ENCODE results near the gene STARD9. TPM values are rescaled to one million over a fixed set of nuclear protein-coding genes. Genes with fewer than 3 reads are reported as not detected.
"Not testable (repeated sequence)": the region's sequence is repeated elsewhere in the genome, so short reads cannot be mapped to it uniquely, and the experiment has no call there.

STARD9 gene
- total and polyA plus RNA-seq, 3 experiments from 2014 or later = 1.3 to 7.6 (median 6.5) TPM

DNA sequence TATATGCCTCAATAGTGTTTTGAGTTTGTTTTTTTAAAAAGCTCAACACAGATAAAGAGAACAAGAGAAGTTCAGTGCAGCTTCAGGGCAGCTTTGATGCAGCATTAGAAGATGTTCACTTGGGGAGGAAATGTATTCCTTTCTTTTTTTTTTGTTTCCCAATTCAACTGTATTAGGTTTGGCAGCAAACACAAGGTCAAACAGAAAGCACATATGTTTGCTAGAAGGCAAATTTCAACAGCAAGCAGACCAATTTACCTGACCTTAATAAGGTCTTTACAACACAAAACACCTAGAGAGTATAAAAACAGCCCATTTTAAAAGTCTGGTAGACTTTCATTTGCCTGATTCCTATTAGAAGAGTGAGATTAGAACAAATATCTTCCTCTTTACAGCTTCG, 168.8 kb downstream of the STARD9 start:
- ChIA-PET POLR2A (no interaction called here), CTCF (no interaction called here)
- H3K27me3 ChIP-seq (ENCODE audit: insufficient read depth, low read length, poor library complexity, severe bottlenecking) = no peaks in the 10 kb centered on the region
- Mint-ChIP-seq H3K27me3 (no peaks in the 10 kb centered on the region), H3K27ac (no peak overlapping the region), H3K9me3 (no peaks in the 10 kb centered on the region), H3K4me1 (no peaks in the 10 kb centered on the region), H3K4me3 (no peak overlapping the region), H3K36me3 (peaks cover 5 to 29% (median 10%) of the 10 kb centered on the region in 3 donors)
- H3K36me3 ChIP-seq (ENCODE audit: insufficient read depth, low read length) = no peaks in the 10 kb centered on the region
- no peak overlapping the region for H3K4me3 ChIP-seq (ENCODE audit: low read length)
- H3K4me1 ChIP-seq (ENCODE audit: insufficient read depth, low read length) = no peaks in the 10 kb centered on the region
- no peak overlapping the region for H3K27ac ChIP-seq (ENCODE audit: low read depth, low read length)
- DNase-seq = no peak
- H3K9me3 ChIP-seq (ENCODE audit: low read length) = no peaks in the 10 kb centered on the region

- CTCF ChIA-PET = no interaction called here
- POLR2A ChIA-PET = no interaction called here
- no peak for DNase-seq
Measured at GRCh38 chr15:42749266-42749665, 173.9 kb downstream of the STARD9 start.

GRCh38 chr15:42750306-42750705, 174.9 kb downstream of the STARD9 start:
- Histone ChIP-seq H3K27ac (ENCODE audit: low read depth, low read length) (no peak overlapping the region), H3K4me3 (ENCODE audit: low read length) (no peak overlapping the region), H3K36me3 (ENCODE audit: insufficient read depth, low read length) (peaks cover 10% of the 10 kb centered on the region), H3K4me1 (ENCODE audit: insufficient read depth, low read length) (no peaks in the 10 kb centered on the region), H3K9me3 (ENCODE audit: low read length) (peaks cover 5% of the 10 kb centered on the region), H3K27me3 (ENCODE audit: insufficient read depth, low read length, poor library complexity, severe bottlenecking) (no peaks in the 10 kb centered on the region)
- Mint-ChIP-seq H3K4me3 (no peak overlapping the region), H3K4me1 (no peaks in the 10 kb centered on the region), H3K27me3 (no peaks in the 10 kb centered on the region), H3K27ac (no peak overlapping the region), H3K36me3 (peaks cover 33 to 60% (median 46%) of the 10 kb centered on the region in 3 donors), H3K9me3 (peaks cover 3 to 12% (median 6%) of the 10 kb centered on the region in 5 donors)
- DNase-seq = no peak
- CTCF ChIA-PET = no interaction called here
- POLR2A ChIA-PET = no interaction called here

More at GRCh38 chr15:42749266-42749665, 173.9 kb downstream of the STARD9 start:
- peaks cover 3 to 12% (median 6%) of the 10 kb centered on the region in 5 donors for H3K9me3 Mint-ChIP-seq
- no peak overlapping the region for H3K4me3 Mint-ChIP-seq
- no peaks in the 10 kb centered on the region for H3K4me1 ChIP-seq (ENCODE audit: insufficient read depth, low read length)
- no peak overlapping the region for H3K27ac Mint-ChIP-seq
- H3K27ac ChIP-seq (ENCODE audit: low read depth, low read length) = no peak overlapping the region
- H3K27me3 ChIP-seq (ENCODE audit: insufficient read depth, low read length, poor library complexity, severe bottlenecking) = no peaks in the 10 kb centered on the region
- H3K36me3 ChIP-seq (ENCODE audit: insufficient read depth, low read length) = peaks cover 10% of the 10 kb centered on the region
- no peaks in the 10 kb centered on the region for H3K4me1 Mint-ChIP-seq
- H3K9me3 ChIP-seq (ENCODE audit: low read length) = peaks cover 5% of the 10 kb centered on the region
- H3K36me3 Mint-ChIP-seq = peaks cover 35 to 63% (median 46%) of the 10 kb centered on the region in 3 donors
- no peaks in the 10 kb centered on the region for H3K27me3 Mint-ChIP-seq
- no peak overlapping the region for H3K4me3 ChIP-seq (ENCODE audit: low read length)

GRCh38 chr15:42759093-42759492, 183.7 kb downstream of the STARD9 start:
- Mint-ChIP-seq H3K27me3 (no peaks in the 10 kb centered on the region), H3K27ac (no peak overlapping the region), H3K36me3 (peaks cover 17 to 37% (median 35%) of the 10 kb centered on the region in 3 donors), H3K4me1 (peaks cover 0 to 9% (median 4%) of the 10 kb centered on the region in 3 donors), H3K4me3 (no peak overlapping the region), H3K9me3 (peaks cover 18 to 33% (median 31%) of the 10 kb centered on the region in 5 donors)
- no peak overlapping the region for H3K27ac ChIP-seq (ENCODE audit: low read depth, low read length)
- H3K36me3 ChIP-seq (ENCODE audit: insufficient read depth, low read length) = no peaks in the 10 kb centered on the region
- H3K27me3 ChIP-seq (ENCODE audit: insufficient read depth, low read length, poor library complexity, severe bottlenecking) = no peaks in the 10 kb centered on the region
- H3K4me3 ChIP-seq (ENCODE audit: low read length) = no peak overlapping the region
- DNase-seq = no peak
- ChIA-PET CTCF (no interaction called here), POLR2A (no interaction called here)
- no peaks in the 10 kb centered on the region for H3K4me1 ChIP-seq (ENCODE audit: insufficient read depth, low read length)
- H3K9me3 ChIP-seq (ENCODE audit: low read length) = peaks cover 10% of the 10 kb centered on the region

DNA sequence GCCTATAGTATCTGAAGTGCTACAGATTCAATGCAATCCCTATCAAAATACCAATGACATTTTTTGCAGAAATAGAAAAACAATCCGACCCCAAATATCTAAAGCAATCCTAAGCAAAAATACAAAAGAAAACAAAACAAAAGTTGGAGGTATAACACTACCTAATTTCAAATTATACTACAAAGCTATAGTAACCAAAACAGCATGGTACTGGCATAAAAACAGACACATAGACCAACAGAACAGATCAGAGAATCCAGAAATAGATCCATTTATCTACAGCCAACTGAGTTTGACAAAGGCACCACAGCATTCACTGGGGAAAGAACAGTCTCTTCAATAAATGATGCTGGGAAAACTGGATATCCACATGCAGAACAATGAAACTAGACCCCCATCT, 185.4 kb downstream of the STARD9 start:
- H3K27me3 Mint-ChIP-seq = no peaks in the 10 kb centered on the region
- no peak for DNase-seq
- H3K9me3 ChIP-seq (ENCODE audit: low read length) = peaks cover 10% of the 10 kb centered on the region
- H3K4me3 ChIP-seq (ENCODE audit: low read length) = no peak overlapping the region
- CTCF ChIA-PET = no interaction called here
- H3K4me1 Mint-ChIP-seq = peaks cover 0 to 9% (median 4%) of the 10 kb centered on the region in 3 donors
- no peak overlapping the region for H3K27ac Mint-ChIP-seq
- POLR2A ChIA-PET = no interaction called here
- H3K4me3 Mint-ChIP-seq = no peak overlapping the region
- peaks cover 22 to 48% (median 46%) of the 10 kb centered on the region in 3 donors for H3K36me3 Mint-ChIP-seq
- no peaks in the 10 kb centered on the region for H3K27me3 ChIP-seq (ENCODE audit: insufficient read depth, low read length, poor library complexity, severe bottlenecking)
- H3K27ac ChIP-seq (ENCODE audit: low read depth, low read length) = no peak overlapping the region
- peaks cover 18 to 40% (median 36%) of the 10 kb centered on the region in 5 donors for H3K9me3 Mint-ChIP-seq
- H3K4me1 ChIP-seq (ENCODE audit: insufficient read depth, low read length) = no peaks in the 10 kb centered on the region
- H3K36me3 ChIP-seq (ENCODE audit: insufficient read depth, low read length) = no peaks in the 10 kb centered on the region

DNA sequence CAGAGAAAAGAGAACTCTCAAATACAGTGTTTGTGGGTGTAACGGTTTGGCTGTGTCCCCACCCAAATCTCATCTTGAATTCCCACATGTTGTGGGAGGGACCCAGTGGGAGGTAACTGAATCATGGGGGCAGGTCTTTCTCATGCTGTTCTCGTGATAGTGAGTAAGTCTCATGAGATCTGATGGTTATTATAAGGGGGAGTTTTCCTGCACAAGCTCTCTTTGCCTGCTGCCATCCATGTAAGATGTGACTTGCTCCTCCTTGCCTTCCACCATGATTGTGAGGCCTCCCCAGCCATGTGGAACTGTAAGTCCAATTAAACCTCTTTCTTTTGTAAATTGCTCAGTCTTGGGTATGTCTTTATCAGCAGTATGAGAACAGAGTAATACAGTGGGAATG, 186.4 kb downstream of the STARD9 start:
- CTCF ChIA-PET = not testable (repeated sequence)

DNA sequence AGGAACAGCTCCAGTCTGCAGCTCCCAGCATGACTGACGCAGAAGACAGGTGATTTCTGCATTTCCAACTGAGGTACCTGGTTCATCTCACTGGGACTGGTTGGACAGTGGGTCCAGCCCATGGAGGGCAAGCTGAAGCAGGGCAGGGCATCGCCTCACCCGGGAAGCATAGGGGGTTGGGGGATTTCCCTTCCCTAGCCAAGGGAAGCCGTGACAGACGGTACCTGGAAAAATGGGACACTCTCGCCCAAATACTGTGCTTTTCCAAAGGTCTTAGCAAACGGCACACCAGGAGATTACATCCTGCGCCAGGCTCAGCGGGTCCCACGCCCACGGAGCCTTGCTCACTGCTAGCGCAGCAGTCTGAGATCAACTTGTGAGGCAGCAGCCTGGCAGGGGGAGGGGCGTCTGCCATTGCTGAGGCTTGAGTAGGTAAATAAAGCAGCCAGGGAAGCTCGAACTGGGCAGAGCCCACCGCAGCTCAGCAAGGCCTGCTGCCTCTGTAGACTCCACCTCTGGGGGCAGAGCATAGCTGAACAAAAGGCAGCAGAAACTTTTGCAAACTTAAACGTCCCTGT, 188.8 kb downstream of the STARD9 start:
- H3K9me3 Mint-ChIP-seq = peaks cover 31 to 54% (median 45%) of the 10 kb centered on the region in 5 donors
- H3K36me3 Mint-ChIP-seq = peaks cover 29 to 79% (median 76%) of the 10 kb centered on the region in 3 donors
- POLR2A ChIA-PET; H3K27ac Mint-ChIP-seq; DNase-seq; H3K9me3 ChIP-seq (ENCODE audit: low read length); CTCF ChIA-PET; H3K27ac ChIP-seq (ENCODE audit: low read depth, low read length); H3K4me3 Mint-ChIP-seq; H3K36me3 ChIP-seq (ENCODE audit: insufficient read depth, low read length); H3K27me3 ChIP-seq (ENCODE audit: insufficient read depth, low read length, poor library complexity, severe bottlenecking); H3K4me3 ChIP-seq (ENCODE audit: low read length); H3K4me1 Mint-ChIP-seq; H3K27me3 Mint-ChIP-seq; H3K4me1 ChIP-seq (ENCODE audit: insufficient read depth, low read length): not testable (repeated sequence)

More for the DNA sequence above, 186.4 kb downstream of the STARD9 start:
- H3K9me3 ChIP-seq (ENCODE audit: low read length); H3K36me3 ChIP-seq (ENCODE audit: insufficient read depth, low read length); POLR2A ChIA-PET; H3K27me3 Mint-ChIP-seq; H3K4me1 Mint-ChIP-seq; DNase-seq; H3K4me3 ChIP-seq (ENCODE audit: low read length); H3K27ac Mint-ChIP-seq; H3K27me3 ChIP-seq (ENCODE audit: insufficient read depth, low read length, poor library complexity, severe bottlenecking); H3K4me1 ChIP-seq (ENCODE audit: insufficient read depth, low read length); H3K4me3 Mint-ChIP-seq; H3K27ac ChIP-seq (ENCODE audit: low read depth, low read length): not testable (repeated sequence)
- peaks cover 24 to 47% (median 45%) of the 10 kb centered on the region in 5 donors for H3K9me3 Mint-ChIP-seq
- H3K36me3 Mint-ChIP-seq = peaks cover 26 to 57% (median 56%) of the 10 kb centered on the region in 3 donors

- H3K4me3 Mint-ChIP-seq; H3K27ac Mint-ChIP-seq; DNase-seq; H3K27me3 ChIP-seq (ENCODE audit: insufficient read depth, low read length, poor library complexity, severe bottlenecking); POLR2A ChIA-PET; H3K4me1 ChIP-seq (ENCODE audit: insufficient read depth, low read length); H3K4me3 ChIP-seq (ENCODE audit: low read length); CTCF ChIA-PET; H3K27ac ChIP-seq (ENCODE audit: low read depth, low read length); H3K4me1 Mint-ChIP-seq; H3K36me3 ChIP-seq (ENCODE audit: insufficient read depth, low read length); H3K27me3 Mint-ChIP-seq; H3K9me3 ChIP-seq (ENCODE audit: low read length): not testable (repeated sequence)
- Mint-ChIP-seq H3K9me3 (peaks cover 22 to 41% (median 33%) of the 10 kb centered on the region in 5 donors), H3K36me3 (peaks cover 24 to 76% (median 75%) of the 10 kb centered on the region in 3 donors)
Measured at GRCh38 chr15:42766109-42766508, 190.7 kb downstream of the STARD9 start.
